Heart left ventricle (tissue), 13 donors: ENCODE measurements around the gene KDM5B.

ENCODE experiments used
- POLR2A ChIP-seq, 2 donors: fragments of 450-650 bp; IDR thresholded peaks; one replicate each; pipeline ENCODE4 v1.6.1; 2017; ENCODE audit warnings: antibody characterized with exemption in 2 of 2, mild to moderate bottlenecking in 2 of 2, moderate library complexity in 2 of 2
- TF ChIP-seq, protein P1 (sequence below), 12 donors: fragments of 200-600 bp; sonication (generic) in 4 of 12; IDR thresholded peaks; one replicate each; pipeline versions ENCODE4 v1.5.0 to v1.8.0; 2018 to 2022; ENCODE audit warnings: antibody characterized with exemption in 12 of 12, mild to moderate bottlenecking in 5 of 12
- donor health status: ischemic (EF 13 %, LVEDD 7.1; RV severe dilation, severe dysfunction).
- donor health status: DM: no; HTN: yes; CAD: no.
- donor health status: DM: no; HTN: no; CAD: no.
- donor health status: ischemic (EF 25% LVEDD 6.9; RV normal size, moderate dysfunction).
- donor health status: ischemic (EF 25% LVEDD 5.7; RV mildly dilated, moderate dysfunction).
- donor health status: ischemic (EF 35%, LVEDD 5.7; RV mildly dilated, moderate dysfunction).
- donor health status: nonischemic (EF 11% LVEDD 7.7; RV severe dilation, severe dysfunction).
- donor health status: DM: yes; HTN: yes; CAD: no.
- donor health status: PGD.
- donor health status: ischemic (EF 29% LVEDD 5.4; RV normal size, mild dysfunction).
- donor health status: nonischemic (EF 23%, LVEDD 6.1; RV moderate dilation, normal function).

GRCh38 chr1:202750024-202750423, 58.2 kb downstream of the KDM5B start:
- TF ChIP-seq, protein P1, sequence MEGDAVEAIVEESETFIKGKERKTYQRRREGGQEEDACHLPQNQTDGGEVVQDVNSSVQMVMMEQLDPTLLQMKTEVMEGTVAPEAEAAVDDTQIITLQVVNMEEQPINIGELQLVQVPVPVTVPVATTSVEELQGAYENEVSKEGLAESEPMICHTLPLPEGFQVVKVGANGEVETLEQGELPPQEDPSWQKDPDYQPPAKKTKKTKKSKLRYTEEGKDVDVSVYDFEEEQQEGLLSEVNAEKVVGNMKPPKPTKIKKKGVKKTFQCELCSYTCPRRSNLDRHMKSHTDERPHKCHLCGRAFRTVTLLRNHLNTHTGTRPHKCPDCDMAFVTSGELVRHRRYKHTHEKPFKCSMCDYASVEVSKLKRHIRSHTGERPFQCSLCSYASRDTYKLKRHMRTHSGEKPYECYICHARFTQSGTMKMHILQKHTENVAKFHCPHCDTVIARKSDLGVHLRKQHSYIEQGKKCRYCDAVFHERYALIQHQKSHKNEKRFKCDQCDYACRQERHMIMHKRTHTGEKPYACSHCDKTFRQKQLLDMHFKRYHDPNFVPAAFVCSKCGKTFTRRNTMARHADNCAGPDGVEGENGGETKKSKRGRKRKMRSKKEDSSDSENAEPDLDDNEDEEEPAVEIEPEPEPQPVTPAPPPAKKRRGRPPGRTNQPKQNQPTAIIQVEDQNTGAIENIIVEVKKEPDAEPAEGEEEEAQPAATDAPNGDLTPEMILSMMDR (IDR thresholded peaks at IDR 0.05), result no peak
- no peak for TF ChIP-seq POLR2A (IDR thresholded peaks at IDR 0.05)
